ENCODE results near the gene ZNF678. TPM values are rescaled to one million over a fixed set of nuclear protein-coding genes. Genes with fewer than 3 reads are reported as not detected.
A peak's percentile ranks its signal among the peaks of the same experiment; 100 is the strongest.
"Not testable (repeated sequence)": the region's sequence is repeated elsewhere in the genome, so short reads cannot be mapped to it uniquely, and the experiment has no call there.

ZNF678 gene
- total RNA-seq, 1 experiment from 2014 or later, result 1.6 TPM

GRCh38 chr1:227576189-227576588 is 12.8 kb downstream of the ZNF678 start:
- no peak for DNase-seq (ENCODE audit: low read depth)
- in situ Hi-C loops (cut with HindIII; ENCODE audit: low pct_unique_long_range_greater_than_20kb, low sequenced_read_pairs), result no loop called here

DNA sequence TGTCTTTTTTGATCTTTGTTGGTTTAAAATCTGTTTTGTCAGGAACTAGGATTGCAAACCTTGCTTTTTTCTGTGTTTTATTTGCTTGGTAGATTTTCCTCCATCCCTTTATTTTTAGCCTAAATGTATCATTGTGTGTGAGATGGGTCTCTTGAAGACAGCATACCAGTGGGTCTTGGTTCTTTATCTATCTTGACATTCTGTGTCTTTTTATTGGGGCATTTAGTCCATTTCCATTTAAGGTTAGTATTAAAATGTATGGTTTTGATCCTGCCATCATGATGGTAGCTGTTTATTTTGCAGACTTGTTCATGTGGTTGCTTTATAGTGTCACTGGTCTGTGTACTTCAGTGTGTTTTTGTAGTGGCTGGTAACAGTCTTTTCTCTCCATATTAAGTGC is 14.1 kb downstream of the ZNF678 start:
- DNase-seq (ENCODE audit: low read depth), result no peak
- in situ Hi-C loops (cut with HindIII; ENCODE audit: low pct_unique_long_range_greater_than_20kb, low sequenced_read_pairs), result no loop called here

GRCh38 chr1:227583354-227583753 is 20.0 kb downstream of the ZNF678 start:
- in situ Hi-C loops (cut with HindIII; ENCODE audit: low pct_unique_long_range_greater_than_20kb, low sequenced_read_pairs), result no loop called here
- no peak for DNase-seq (ENCODE audit: low read depth)

DNA sequence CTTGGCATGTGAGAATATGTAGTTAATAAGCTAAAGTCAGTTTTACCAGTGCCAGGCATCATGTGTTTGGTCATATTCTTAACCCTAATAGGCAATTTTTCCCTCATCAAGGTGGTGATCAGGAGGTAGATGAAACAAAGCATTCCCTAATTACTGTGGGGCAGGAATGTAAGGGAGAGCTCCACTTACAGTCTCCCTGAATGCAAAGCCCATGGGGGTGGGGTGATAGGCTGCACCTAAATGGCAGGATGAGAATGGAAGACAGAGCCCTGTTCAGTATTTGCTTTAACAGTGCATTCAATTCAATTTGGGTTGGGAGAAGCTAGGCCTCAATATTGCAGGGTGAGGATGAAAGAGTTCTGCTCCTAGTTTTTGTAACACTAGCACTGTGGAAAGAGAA is 23.4 kb downstream of the ZNF678 start:
- DNase-seq (ENCODE audit: low read depth), result no peak
- in situ Hi-C loops (cut with HindIII; ENCODE audit: low pct_unique_long_range_greater_than_20kb, low sequenced_read_pairs), result no loop called here

GRCh38 chr1:227587968-227588367 is 24.6 kb downstream of the ZNF678 start:
- in situ Hi-C loops (cut with HindIII; ENCODE audit: low pct_unique_long_range_greater_than_20kb, low sequenced_read_pairs), result no loop called here
- no peak for DNase-seq (ENCODE audit: low read depth)

DNA sequence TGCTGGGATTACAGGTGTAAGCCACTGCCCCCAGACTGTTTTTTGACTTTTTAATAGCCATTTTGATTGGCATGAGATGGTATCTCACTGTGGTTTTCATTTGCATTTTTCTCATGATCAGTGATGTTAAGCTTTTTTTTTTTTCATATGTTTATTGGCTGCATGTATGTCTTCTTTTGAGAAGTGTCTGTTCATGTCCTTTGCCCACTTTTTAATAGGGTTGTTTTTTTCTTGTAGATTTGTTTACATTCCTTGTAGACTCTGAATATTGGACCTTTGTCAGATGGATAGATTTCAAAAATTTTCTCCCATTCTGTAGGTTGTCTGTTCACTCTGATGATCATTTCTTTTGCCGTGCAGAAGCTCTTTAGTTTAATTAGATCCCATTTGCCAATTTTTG is 25.4 kb downstream of the ZNF678 start:
- DNase-seq (ENCODE audit: low read depth); in situ Hi-C loops (cut with HindIII; ENCODE audit: low pct_unique_long_range_greater_than_20kb, low sequenced_read_pairs): not testable (repeated sequence)

DNA sequence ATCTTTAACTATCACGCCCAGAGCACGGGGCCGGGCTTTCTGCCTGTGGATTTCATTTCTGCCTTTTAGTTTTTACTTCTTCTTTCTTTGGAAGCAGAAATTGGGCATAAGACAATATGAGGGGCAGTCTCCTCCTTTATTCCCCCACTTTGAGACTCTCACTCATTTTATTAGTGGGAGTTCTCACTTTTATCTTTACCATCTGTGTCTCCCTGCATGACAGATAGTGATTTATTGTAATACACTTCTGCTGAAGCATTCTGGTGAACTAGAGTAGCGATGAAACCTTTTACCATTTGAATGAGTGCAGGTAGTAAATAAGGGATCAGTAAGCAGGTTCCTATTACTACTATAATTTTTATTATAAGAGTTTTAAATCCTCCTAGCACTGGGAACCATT is 26.4 kb downstream of the ZNF678 start:
- DNase-seq (ENCODE audit: low read depth); in situ Hi-C loops (cut with HindIII; ENCODE audit: low pct_unique_long_range_greater_than_20kb, low sequenced_read_pairs): not testable (repeated sequence)

- DNase-seq (ENCODE audit: low read depth); in situ Hi-C loops (cut with HindIII; ENCODE audit: low pct_unique_long_range_greater_than_20kb, low sequenced_read_pairs): not testable (repeated sequence)
These were observed 32.9 kb downstream of the ZNF678 start for GRCh38 chr1:227596222-227596621.

DNA sequence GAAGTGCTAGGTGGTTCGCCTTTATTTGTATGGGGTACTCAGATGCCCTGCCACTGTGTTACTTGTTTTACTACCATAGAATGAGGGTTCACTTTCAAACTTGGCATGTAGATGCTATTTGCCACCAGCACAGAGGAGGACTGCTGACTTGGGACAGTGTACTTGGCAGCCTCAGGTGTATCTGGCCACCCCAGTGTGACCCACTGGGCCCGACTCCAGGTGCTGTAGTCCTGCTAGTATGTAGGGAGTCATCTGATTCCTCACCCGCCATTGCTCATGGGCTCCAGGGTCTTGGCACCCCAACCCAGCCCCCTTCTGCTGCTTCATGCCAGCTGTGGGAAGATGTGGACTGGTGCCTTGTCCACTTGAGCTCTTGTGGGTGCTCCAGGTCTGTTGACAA is 40.0 kb downstream of the ZNF678 start:
- DNase-seq (ENCODE audit: low read depth), result no peak
- in situ Hi-C loops (cut with HindIII; ENCODE audit: low pct_unique_long_range_greater_than_20kb, low sequenced_read_pairs), result no loop called here

- no peak for DNase-seq (ENCODE audit: low read depth)
- in situ Hi-C loops (cut with HindIII; ENCODE audit: low pct_unique_long_range_greater_than_20kb, low sequenced_read_pairs), result no loop called here
These were observed 41.1 kb downstream of the ZNF678 start for GRCh38 chr1:227604446-227604845.

- DNase-seq (ENCODE audit: low read depth); in situ Hi-C loops (cut with HindIII; ENCODE audit: low pct_unique_long_range_greater_than_20kb, low sequenced_read_pairs): not testable (repeated sequence)
These were observed 42.9 kb downstream of the ZNF678 start for GRCh38 chr1:227606271-227606670.

- in situ Hi-C loops (cut with HindIII; ENCODE audit: low pct_unique_long_range_greater_than_20kb, low sequenced_read_pairs), result no loop called here
- no peak for DNase-seq (ENCODE audit: low read depth)
These were observed 44.1 kb downstream of the ZNF678 start for GRCh38 chr1:227607336-227607898.

DNA sequence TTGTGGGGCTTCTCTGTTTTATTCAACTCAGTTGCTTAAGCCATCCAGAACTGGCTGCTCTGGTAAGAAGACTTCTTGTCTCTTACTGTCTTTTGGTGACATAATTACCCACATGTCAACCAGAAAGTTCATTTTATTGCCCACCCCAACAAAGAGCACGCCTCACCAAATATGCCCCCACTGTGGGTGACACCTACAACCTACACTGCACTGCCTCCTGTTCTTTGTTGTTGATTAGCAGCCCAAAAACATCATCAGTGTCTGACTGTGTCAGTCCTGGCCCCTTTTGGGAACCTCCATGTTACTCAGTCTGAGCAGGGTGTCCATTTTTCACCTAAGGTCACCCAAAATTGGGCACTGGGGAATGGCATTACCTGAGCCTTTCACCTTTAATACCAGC is 49.3 kb downstream of the ZNF678 start:
- in situ Hi-C loops (cut with HindIII; ENCODE audit: low pct_unique_long_range_greater_than_20kb, low sequenced_read_pairs), result no loop called here

GRCh38 chr1:227613526-227613925 is 50.2 kb downstream of the ZNF678 start:
- in situ Hi-C loops (cut with HindIII; ENCODE audit: low pct_unique_long_range_greater_than_20kb, low sequenced_read_pairs), result no loop called here
- DNase-seq (ENCODE audit: low read depth), result no peak

More for the DNA sequence above, 49.3 kb downstream of the ZNF678 start:
- no peak for DNase-seq (ENCODE audit: low read depth)

- no peak for DNase-seq (ENCODE audit: low read depth)
- in situ Hi-C loops (cut with HindIII; ENCODE audit: low pct_unique_long_range_greater_than_20kb, low sequenced_read_pairs), result no loop called here
These were observed 57.9 kb downstream of the ZNF678 start for GRCh38 chr1:227621211-227621610.

DNA sequence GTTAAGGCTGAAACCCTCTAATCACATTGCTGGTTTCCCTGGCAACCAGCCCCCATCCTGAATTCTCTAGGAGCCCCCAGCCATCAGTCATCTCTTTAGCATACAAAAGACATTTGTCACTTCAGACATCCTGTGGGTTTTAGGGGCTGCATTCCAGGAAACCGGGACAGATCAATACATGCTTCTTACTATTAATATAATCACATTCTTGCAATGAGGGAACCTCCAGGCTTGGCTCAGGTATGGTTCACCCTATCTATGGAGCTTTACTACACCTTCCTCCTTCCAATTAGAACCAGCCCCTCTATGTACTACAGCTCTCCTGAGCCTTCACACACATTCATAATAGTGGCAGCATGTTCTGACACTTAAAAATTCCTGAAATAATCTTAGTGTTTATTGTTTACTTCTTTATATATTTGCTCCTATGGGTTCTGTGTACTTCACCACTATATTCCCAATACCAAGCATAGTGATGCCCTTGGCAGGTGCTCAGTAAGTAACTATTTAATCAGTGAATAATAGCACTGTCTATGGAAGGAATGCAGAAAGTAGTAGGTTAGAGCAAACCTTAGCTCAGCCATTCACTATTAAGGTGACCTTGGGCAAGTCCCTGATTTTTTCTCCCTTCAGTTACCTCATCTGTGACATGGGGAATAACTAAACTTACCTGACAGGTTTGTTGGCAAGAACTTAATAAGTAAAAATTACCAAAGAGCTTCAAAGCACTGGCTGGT is 59.6 kb downstream of the ZNF678 start:
- in situ Hi-C loops (cut with HindIII; ENCODE audit: low pct_unique_long_range_greater_than_20kb, low sequenced_read_pairs), result no loop called here

DNA sequence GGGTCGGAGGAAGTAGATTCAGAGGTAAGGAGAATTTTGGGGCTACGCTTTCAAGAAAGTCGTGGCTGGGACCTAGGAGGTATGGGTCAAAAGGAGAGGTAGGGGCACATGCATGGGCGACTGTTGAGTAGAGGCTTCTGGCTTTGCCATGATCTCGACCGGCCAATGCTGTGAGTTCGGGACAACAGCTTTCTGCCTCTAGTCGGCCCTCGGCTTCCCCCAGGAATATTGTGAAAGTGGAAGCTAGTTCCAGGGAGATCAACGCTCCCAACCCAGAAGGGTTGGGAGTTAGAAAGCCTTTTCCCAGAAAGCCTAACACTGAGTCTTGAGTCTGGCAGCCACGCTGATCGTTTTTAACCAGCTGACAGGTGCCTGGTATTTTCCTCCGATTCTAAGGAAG is 69.0 kb downstream of the ZNF678 start:
- in situ Hi-C loops (cut with HindIII; ENCODE audit: low pct_unique_long_range_greater_than_20kb, low sequenced_read_pairs), result no loop called here
- no peak for DNase-seq (ENCODE audit: low read depth)

More for the DNA sequence above, 59.6 kb downstream of the ZNF678 start:
- DNase-seq (ENCODE audit: low read depth), result no peak

DNA sequence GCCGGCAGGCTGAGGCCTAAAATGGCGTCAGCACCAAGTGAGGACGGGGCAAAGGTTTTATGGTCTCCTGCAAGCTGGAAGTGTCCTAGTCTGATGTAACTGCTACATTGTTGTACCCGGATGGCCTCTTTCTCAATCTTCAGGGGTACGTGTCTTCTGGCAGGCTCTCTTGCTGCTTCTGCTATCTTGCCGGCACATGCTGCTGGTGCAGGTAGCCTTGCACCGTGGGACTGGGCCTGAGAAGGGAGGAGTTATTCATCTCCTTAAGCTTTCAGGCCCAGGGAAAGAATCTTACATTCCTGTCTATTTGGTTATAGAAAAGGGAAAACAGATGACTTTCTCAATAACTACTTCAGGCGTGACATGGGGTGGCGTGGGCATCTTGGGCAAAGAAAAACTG is 72.2 kb downstream of the ZNF678 start:
- in situ Hi-C loops (cut with HindIII; ENCODE audit: low pct_unique_long_range_greater_than_20kb, low sequenced_read_pairs), result no loop called here
- no peak for DNase-seq (ENCODE audit: low read depth)

DNA sequence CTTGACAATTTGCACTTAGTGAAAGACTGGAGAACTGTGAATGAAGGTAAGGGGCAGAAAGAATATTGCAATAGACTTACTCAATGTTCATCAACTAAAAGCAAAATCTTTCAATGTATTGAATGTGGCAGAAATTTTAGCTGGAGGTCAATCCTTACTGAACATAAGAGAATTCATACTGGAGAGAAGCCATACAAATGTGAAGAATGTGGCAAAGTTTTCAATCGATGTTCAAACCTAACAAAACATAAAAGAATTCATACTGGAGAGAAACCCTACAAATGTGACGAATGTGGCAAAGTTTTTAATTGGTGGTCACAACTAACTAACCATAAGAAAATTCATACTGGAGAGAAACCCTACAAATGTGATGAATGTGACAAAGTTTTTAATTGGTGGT is 91.1 kb downstream of the ZNF678 start:
- peak; percentile 21 for DNase-seq (ENCODE audit: low read depth)
- in situ Hi-C loops (cut with HindIII; ENCODE audit: low pct_unique_long_range_greater_than_20kb, low sequenced_read_pairs), result no loop called here

All from Caki2 (cell line).